Measurements from ENCODE around the gene PON2.

PON2 gene

GRCh38 chr7:95441042-95441823 lies 6.4 kb upstream of the PON2 start:
- DNase-seq, result no peak

GRCh38 chr7:95440394-95441038 lies 5.7 kb upstream of the PON2 start:
- DNase-seq, result no peak

- no peak for DNase-seq
These were observed 1.6 kb upstream of the PON2 start for GRCh38 chr7:95436407-95436806.

GRCh38 chr7:95435422-95435780 lies 573 bp upstream of the PON2 start:
- no peak for DNase-seq

- no peak for DNase-seq
These were observed 774 bp downstream of the PON2 start for GRCh38 chr7:95433952-95434556.

GRCh38 chr7:95433129-95433528 lies 1.7 kb downstream of the PON2 start:
- DNase-seq, result no peak

GRCh38 chr7:95432606-95433005 lies 2.2 kb downstream of the PON2 start:
- DNase-seq, result no peak

- no peak for DNase-seq
These were observed 4.0 kb downstream of the PON2 start for GRCh38 chr7:95430864-95431263.

GRCh38 chr7:95429241-95429990 lies 5.4 kb downstream of the PON2 start:
- no peak for DNase-seq

GRCh38 chr7:95427914-95428516 lies 6.8 kb downstream of the PON2 start:
- DNase-seq, result no peak

- no peak for DNase-seq
These were observed 7.7 kb downstream of the PON2 start for GRCh38 chr7:95427166-95427565.

- DNase-seq, result no peak
These were observed 9.1 kb downstream of the PON2 start for GRCh38 chr7:95425694-95426093.

- DNase-seq, result no peak
These were observed 10.1 kb downstream of the PON2 start for GRCh38 chr7:95424716-95425115.

- no peak for DNase-seq
These were observed 12.9 kb downstream of the PON2 start for GRCh38 chr7:95421847-95422444.

GRCh38 chr7:95421000-95421846 lies 13.6 kb downstream of the PON2 start:
- no peak for DNase-seq

GRCh38 chr7:95412075-95412474 lies 22.8 kb downstream of the PON2 start:
- DNase-seq, result no peak

GRCh38 chr7:95411666-95412065 lies 23.2 kb downstream of the PON2 start:
- DNase-seq, result no peak

GRCh38 chr7:95411036-95411435 lies 23.8 kb downstream of the PON2 start:
- no peak for DNase-seq

- DNase-seq, result no peak
These were observed 27.1 kb downstream of the PON2 start for GRCh38 chr7:95407751-95408150.

GRCh38 chr7:95405800-95406199 lies 29.0 kb downstream of the PON2 start:
- DNase-seq, result no peak

- DNase-seq, result no peak
These were observed 29.6 kb downstream of the PON2 start for GRCh38 chr7:95405208-95405607.
